GM23338 (cell line): ENCODE measurements around the gene C19orf25. TPM values are rescaled to one million over a fixed set of nuclear protein-coding genes. Genes with fewer than 3 reads are reported as not detected.

Source experiments
- ATAC-seq: fragments of 200-7000 bp; cut with Tn5 transposase; 3 replicates; pipeline ENCODE4 v1.9.1; 2020
- DNase-seq: peaks from one replicate; pipeline ENCODE4 v3.0.0-alpha.2; 2015; ENCODE audit warnings: low spot score
- H2AFZ ChIP-seq: fragments of 200-600 bp; sonication (generic); 2 replicates; pipeline ENCODE4 v1.8.0; 2016; ENCODE audit warnings: antibody characterized with exemption, mild to moderate bottlenecking, moderate library complexity
- H3F3A ChIP-seq: fragments of 200-600 bp; sonication (generic); replicated peaks from 2 replicates; pipeline ENCODE4 v1.8.0; 2017; ENCODE audit warnings: antibody characterized with exemption, mixed run types, low read depth
- H3K27ac ChIP-seq: fragments of 200-600 bp; sonication (generic); 2 replicates; pipeline ENCODE4 v1.6.1; 2016; ENCODE audit warnings: low read depth
- H3K27me3 ChIP-seq: fragments of 200-600 bp; sonication (generic); 2 replicates; pipeline ENCODE4 v1.8.0; 2016; ENCODE audit warnings: mild to moderate bottlenecking, mixed run types, moderate library complexity; ENCODE audit not compliant: insufficient read depth
- H3K36me3 ChIP-seq: fragments of 200-600 bp; sonication (generic); 2 replicates; pipeline ENCODE4 v1.8.0; 2016; ENCODE audit warnings: mild to moderate bottlenecking; ENCODE audit not compliant: insufficient read depth
- H3K4me1 ChIP-seq: fragments of 200-600 bp; sonication (generic); 2 replicates; pipeline ENCODE4 v1.8.0; 2016; ENCODE audit warnings: mild to moderate bottlenecking, moderate library complexity; ENCODE audit not compliant: insufficient read depth
- H3K4me2 ChIP-seq: fragments of 200-600 bp; sonication (generic); 2 replicates; pipeline ENCODE4 v1.7.1; 2017; ENCODE audit warnings: mixed run types
- H3K4me3 ChIP-seq: fragments of 200-600 bp; sonication (generic); 2 replicates; pipeline ENCODE4 v1.6.1; 2016; ENCODE audit warnings: mixed run types
- H3K79me2 ChIP-seq: fragments of 200-600 bp; sonication (generic); replicated peaks from 2 replicates; pipeline ENCODE4 v1.8.0; 2017; ENCODE audit warnings: mild to moderate bottlenecking; ENCODE audit not compliant: insufficient read depth
- H3K9me2 ChIP-seq: fragments of 200-600 bp; sonication (generic); 2 replicates; pipeline ENCODE4 v1.8.0; 2017; ENCODE audit not compliant: insufficient read depth
- H4K20me1 ChIP-seq: fragments of 200-600 bp; sonication (generic); replicated peaks from 2 replicates; pipeline ENCODE4 v1.8.0; 2017; ENCODE audit warnings: mild to moderate bottlenecking; ENCODE audit not compliant: insufficient read depth
- H3K27ac Mint-ChIP-seq: 2 replicates; pipeline ENCODE4 v1.8.0; 2020; ENCODE audit warnings: inconsistent platforms, mild to moderate bottlenecking, moderate library complexity, mixed read lengths
- H3K27me3 Mint-ChIP-seq: 3 replicates; pipeline ENCODE4 v1.8.0; 2022; ENCODE audit warnings: low read depth, mild to moderate bottlenecking, moderate library complexity, mixed read lengths, inconsistent platforms; ENCODE audit not compliant: insufficient read depth, poor library complexity
- H3K36me3 Mint-ChIP-seq: 3 replicates; pipeline ENCODE4 v1.8.0; 2021; ENCODE audit warnings: low read depth, mild to moderate bottlenecking, inconsistent platforms, moderate library complexity, mixed read lengths
- H3K4me1 Mint-ChIP-seq: 3 replicates; pipeline ENCODE4 v1.8.0; 2020; ENCODE audit warnings: mild to moderate bottlenecking, inconsistent platforms, mixed read lengths
- H3K4me3 Mint-ChIP-seq: 3 replicates; pipeline ENCODE4 v1.8.0; 2021; ENCODE audit warnings: moderate library complexity, mild to moderate bottlenecking, inconsistent platforms, mixed read lengths
- H3K9me3 Mint-ChIP-seq: 3 replicates; pipeline ENCODE4 v1.8.0; 2020; ENCODE audit warnings: moderate library complexity, mild to moderate bottlenecking, inconsistent platforms, mixed read lengths
- CREB1 ChIP-seq: fragments of 250-450 bp; sonication (Bioruptor Pico); IDR thresholded peaks from 2 replicates; pipeline ENCODE4 v1.5.0; 2020; ENCODE audit warnings: low read depth, mild to moderate bottlenecking, moderate library complexity
- CTCF ChIP-seq, 2 experiments: fragments of 200-600 bp in 1 of 2; sonication (generic) in 1 of 2; conservative IDR thresholded peaks; 2 replicates each; pipeline versions ENCODE4 v1.5.1 to v1.6.1; 2016 to 2017; ENCODE audit warnings: antibody characterized with exemption in 2 of 2, low read depth in 2 of 2, mild to moderate bottlenecking in 2 of 2, moderate library complexity in 1 of 2
- ETS1 ChIP-seq: IDR thresholded peaks from 2 replicates; pipeline ENCODE4 v1.6.1; 2016; ENCODE audit warnings: antibody characterized with exemption
- EZH2 ChIP-seq: fragments of 200-600 bp; sonication (generic); IDR thresholded peaks from one replicate; pipeline ENCODE4 v1.8.0; 2017; ENCODE audit warnings: antibody characterized with exemption, mild to moderate bottlenecking, low read depth; ENCODE audit not compliant: unreplicated experiment
- EZH2phosphoT487 ChIP-seq: fragments of 200-600 bp; sonication (generic); IDR thresholded peaks from one replicate; pipeline ENCODE4 v1.8.1; 2018; ENCODE audit warnings: antibody characterized with exemption; ENCODE audit not compliant: unreplicated experiment
- JUNB ChIP-seq: IDR thresholded peaks from one replicate; pipeline ENCODE4 v1.6.1; 2016; ENCODE audit warnings: antibody characterized with exemption; ENCODE audit not compliant: unreplicated experiment
- NANOG ChIP-seq: IDR thresholded peaks from 2 replicates; pipeline ENCODE4 v1.6.1; 2016; ENCODE audit warnings: antibody characterized with exemption, borderline replicate concordance
- POLR2AphosphoS5 ChIP-seq: IDR thresholded peaks from 2 replicates; pipeline ENCODE4 v1.6.1; 2016; ENCODE audit warnings: antibody characterized with exemption, low read depth
- REST ChIP-seq: IDR thresholded peaks from one replicate; pipeline ENCODE4 v1.6.1; 2018; ENCODE audit warnings: antibody characterized with exemption; ENCODE audit not compliant: unreplicated experiment
- STAT1 ChIP-seq: IDR thresholded peaks from one replicate; pipeline ENCODE4 v1.6.1; 2016; ENCODE audit warnings: antibody characterized with exemption; ENCODE audit not compliant: unreplicated experiment
- ZNF114 ChIP-seq: fragments of 250-450 bp; sonication (Bioruptor Pico); IDR thresholded peaks from 2 replicates; pipeline ENCODE4 v1.5.0; 2020; ENCODE audit warnings: mild to moderate bottlenecking, moderate library complexity
- ZNF331 ChIP-seq: fragments of 250-450 bp; sonication (Bioruptor Pico); IDR thresholded peaks from 2 replicates; pipeline ENCODE4 v1.5.0; 2020; ENCODE audit warnings: low read depth, mild to moderate bottlenecking, moderate library complexity
- ZNF462 ChIP-seq: fragments of 250-450 bp; sonication (Bioruptor Pico); IDR thresholded peaks from 2 replicates; pipeline ENCODE4 v1.5.0; 2020; ENCODE audit warnings: mild to moderate bottlenecking, moderate library complexity
- polyA plus RNA-seq: library from polyadenylated mRNA; unstranded; fragments of >200 nt; fragmentation: Nextera tagmentation; extraction: Ambion mirVana; gene quantifications from 2 replicates; pipeline ENCODE4 v1.2.1, GENCODE V29; 2016
- total RNA-seq: library from RNA; depleted of rRNA; stranded (reverse); fragments of >200 nt; shearing (Covaris generic); gene quantifications from 2 replicates; pipeline ENCODE4 v1.2.3, GENCODE V29; 2014

The C19orf25 gene
- total and polyA plus RNA-seq, 2 experiments from 2014 or later: 43.5 to 61.1 TPM

- ATAC-seq (no peak), DNase-seq (no peak)
- Mint-ChIP-seq H3K4me3 (no peak overlapping the region), H3K4me1 (peaks cover 4% of the 10 kb centered on the region; the same call in 2 of the 3 replicates), H3K27ac (no peak overlapping the region), H3K36me3 (peaks cover 6% of the 10 kb centered on the region; the same call in 2 of the 3 replicates), H3K27me3 (peaks cover 7% of the 10 kb centered on the region), H3K9me3 (no peaks in the 10 kb centered on the region; the same call in 2 of the 3 replicates)
- TF ChIP-seq POLR2AphosphoS5 (no peak), CTCF (conservative IDR thresholded peaks at IDR 0.05; ENCODE audit: low read depth in 2 of 2) (no peak), ETS1 (no peak), STAT1 (no peak), ZNF114 (no peak), JUNB (no peak), EZH2phosphoT487 (no peak), NANOG (no peak), EZH2 (no peak), ZNF331 (CRISPR knock-in tag) (no peak), REST (no peak), CREB1 (CRISPR knock-in tag) (no peak), ZNF462 (CRISPR knock-in tag) (no peak)
- Histone ChIP-seq H3F3A (peaks cover 12% of the 10 kb centered on the region; the same call in 1 of the 2 replicates), H3K27me3 (no peaks in the 10 kb centered on the region), H3K27ac (no peak overlapping the region), H3K9me2 (no peaks in the 10 kb centered on the region), H3K4me3 (no peak overlapping the region), H3K4me2 (no peak overlapping the region), H3K79me2 (peaks cover 16% of the 10 kb centered on the region), H2AFZ (no peak overlapping the region), H4K20me1 (peaks cover 11% of the 10 kb centered on the region), H3K4me1 (peaks cover 4% of the 10 kb centered on the region; the same call in 1 of the 2 replicates), H3K36me3 (0 out of 2 replicates have a peak, but pooled peaks cover 5% of the 10 kb centered on the region)
Observed at GRCh38 chr19:1481893-1482360, 2.9 kb upstream of the C19orf25 start.
